H1 (cell line): Measurements from ENCODE around the gene DLEC1. TPM values are rescaled to one million over a fixed set of nuclear protein-coding genes. Genes with fewer than 3 reads are reported as not detected.

Source experiments
- CEBPB ChIP-seq: IDR thresholded peaks from 2 replicates; pipeline ENCODE4 v1.6.1; 2012; ENCODE audit warnings: low read depth, low read length
- KDM5A ChIP-seq: fragments of 200-600 bp; IDR thresholded peaks from 2 replicates; pipeline ENCODE4 v1.7.1; 2012; ENCODE audit warnings: mild to moderate bottlenecking, low read length, inconsistent platforms, mixed read lengths
- USF2 ChIP-seq: IDR thresholded peaks from 2 replicates; pipeline ENCODE4 v1.6.1; 2011; ENCODE audit warnings: low read length, improper control_type of control experiment
- polyA plus RNA-seq, 7 experiments: library from polyadenylated mRNA; depleted of rRNA in 3 of 7; stranded (reverse) in 5 of 7; unstranded in 2 of 7; fragments of >200 nt in 5 of 7; fragments of 200-250 nt in 2 of 7; gene quantifications; 1 replicate in 5 of 7; 2 replicates in 1 of 7; 4 replicates in 1 of 7; pipeline versions ENCODE4 v1.2.1 to v1.2.3, GENCODE V29; 2011 to 2013; ENCODE audit warnings: missing spikeins in 2 of 7, mixed read lengths in 2 of 7
- total RNA-seq: library from RNA; stranded (reverse); fragmentation: NEBNext Ultra II Directional; extraction: Animal tissue kit (Norgen Biotek cat#: 25700); gene quantifications from 2 replicates; pipeline ENCODE4 v1.2.1, GENCODE V29; 2021
- TF ChIP-seq, protein P1 (sequence below): IDR thresholded peaks from 2 replicates; pipeline ENCODE4 v1.6.1; 2011; ENCODE audit warnings: low read depth, mild to moderate bottlenecking, low read length; ENCODE audit not compliant: insufficient read depth

The DLEC1 gene
- total and polyA plus RNA-seq, 2 of the 8 experiments (the other 6 are each of a cell fraction or from before 2014, with no cell fraction given) = 0.26 to 0.76 TPM

DNA sequence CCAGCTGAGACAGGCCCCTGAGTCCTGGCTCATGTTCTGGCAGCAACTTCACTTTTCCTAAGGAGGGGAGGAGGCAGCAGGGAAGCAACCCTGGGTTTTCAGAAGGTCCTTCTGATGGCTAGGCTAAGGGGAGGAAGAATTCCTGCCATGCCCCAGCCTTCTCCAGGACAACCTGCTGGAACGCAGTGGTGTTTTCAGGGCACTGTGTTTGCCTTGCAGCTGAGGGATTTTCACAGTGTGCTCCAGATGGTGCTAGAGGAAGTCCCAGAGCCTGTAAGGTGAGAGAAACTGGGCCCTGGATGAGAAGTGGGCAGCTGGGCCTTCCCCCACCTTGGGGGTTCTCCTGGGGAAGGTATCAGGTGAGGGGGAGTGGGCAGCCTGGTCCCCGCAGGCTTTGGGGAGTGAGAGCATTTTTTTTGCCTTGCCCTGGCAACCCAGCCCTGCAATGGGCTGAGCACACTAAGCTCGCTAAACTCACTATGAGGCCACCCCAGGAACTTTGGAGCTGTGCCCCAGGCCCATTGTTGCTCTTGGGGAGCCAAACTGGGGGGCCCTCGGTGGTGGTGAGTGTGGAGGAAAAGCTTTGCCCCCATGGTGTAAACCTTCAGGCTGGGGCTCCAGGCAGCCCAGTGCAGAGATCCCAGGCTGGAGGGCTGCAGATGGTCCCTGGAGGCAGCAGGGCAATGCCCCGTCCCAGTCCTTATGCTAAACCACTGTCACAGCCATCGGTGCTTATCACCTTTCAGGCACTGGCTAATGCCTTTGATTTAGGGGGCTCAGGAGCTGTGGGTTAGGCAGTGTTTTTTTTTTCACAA lies 56.9 kb downstream of the DLEC1 start (continued):
- TF ChIP-seq, protein P1, sequence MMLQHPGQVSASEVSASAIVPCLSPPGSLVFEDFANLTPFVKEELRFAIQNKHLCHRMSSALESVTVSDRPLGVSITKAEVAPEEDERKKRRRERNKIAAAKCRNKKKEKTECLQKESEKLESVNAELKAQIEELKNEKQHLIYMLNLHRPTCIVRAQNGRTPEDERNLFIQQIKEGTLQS = no peak
- TF ChIP-seq USF2 = no peak
- TF ChIP-seq CEBPB = no peak
- TF ChIP-seq KDM5A = no peak
